Fibroblast of skin of right biceps (primary cell): ENCODE data around the gene BEGAIN.
A peak's percentile ranks its signal among the peaks of the same experiment; 100 is the strongest.

Source experiments
- DNase-seq: peaks from one replicate; pipeline ENCODE4 v3.0.0-alpha.2; 2013

BEGAIN gene

DNA sequence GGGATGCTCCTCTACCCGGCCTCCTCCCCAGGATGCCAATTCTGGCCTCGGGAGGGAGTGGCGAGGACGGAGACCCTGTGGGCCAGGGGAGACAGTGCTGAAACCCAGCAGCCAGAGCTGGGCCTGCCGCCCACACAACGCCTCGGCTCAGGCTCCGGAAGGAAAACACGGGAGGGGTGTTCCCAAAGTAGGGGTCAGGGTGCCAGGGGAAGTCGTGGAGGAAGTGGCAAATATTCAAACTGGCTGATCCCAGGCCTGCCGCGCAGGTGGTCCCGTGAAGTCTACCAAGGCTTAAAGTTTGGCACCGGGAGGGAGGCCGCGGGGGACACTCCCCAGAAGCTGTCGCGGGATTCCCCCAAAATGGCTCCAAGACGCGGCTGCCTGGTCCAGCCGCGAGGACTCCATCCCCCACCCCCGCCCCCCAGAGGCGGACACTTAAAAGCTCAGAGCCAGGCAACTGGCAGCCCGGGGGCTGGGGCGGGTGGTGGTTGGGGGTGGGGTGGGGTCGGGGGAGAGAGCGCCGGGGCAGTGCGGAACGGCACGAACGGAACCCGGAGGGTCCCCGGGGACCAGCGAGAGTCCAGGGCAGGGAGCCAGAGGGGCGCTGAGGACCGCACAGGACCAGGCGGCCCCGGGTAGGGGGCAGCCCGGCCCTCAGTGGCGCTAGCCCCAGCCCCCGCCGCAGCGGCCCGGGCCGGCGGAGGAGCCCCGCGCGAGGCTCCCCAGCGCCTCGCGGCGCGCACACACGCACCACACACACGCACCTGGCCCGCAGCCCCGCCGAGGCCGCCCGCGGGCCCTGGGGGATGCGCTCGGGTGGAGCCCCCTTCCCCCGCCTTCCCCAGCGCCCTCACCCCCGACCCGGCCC is 20.0 kb downstream of the BEGAIN start:
- no peak for DNase-seq

DNA sequence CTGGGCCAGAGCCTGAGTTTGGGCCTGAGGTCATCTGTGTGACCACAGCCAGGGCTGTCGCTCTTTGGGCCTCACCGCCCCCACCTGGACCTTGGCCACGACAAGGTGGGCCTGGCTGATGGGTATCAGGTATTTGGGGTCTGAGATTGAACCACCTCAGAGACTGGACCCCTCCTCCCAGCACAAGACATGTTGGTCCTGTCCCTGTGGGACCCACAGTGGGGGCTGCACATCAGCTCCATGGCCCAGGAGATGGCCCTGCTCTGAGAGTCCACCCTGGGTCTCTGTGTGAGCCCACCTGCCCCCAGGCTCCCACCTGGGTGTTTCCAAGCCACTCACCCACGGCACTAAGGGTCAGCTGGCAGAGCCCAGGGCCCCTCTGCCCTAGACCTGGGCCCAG is 20.6 kb downstream of the BEGAIN start:
- no peak for DNase-seq

DNA sequence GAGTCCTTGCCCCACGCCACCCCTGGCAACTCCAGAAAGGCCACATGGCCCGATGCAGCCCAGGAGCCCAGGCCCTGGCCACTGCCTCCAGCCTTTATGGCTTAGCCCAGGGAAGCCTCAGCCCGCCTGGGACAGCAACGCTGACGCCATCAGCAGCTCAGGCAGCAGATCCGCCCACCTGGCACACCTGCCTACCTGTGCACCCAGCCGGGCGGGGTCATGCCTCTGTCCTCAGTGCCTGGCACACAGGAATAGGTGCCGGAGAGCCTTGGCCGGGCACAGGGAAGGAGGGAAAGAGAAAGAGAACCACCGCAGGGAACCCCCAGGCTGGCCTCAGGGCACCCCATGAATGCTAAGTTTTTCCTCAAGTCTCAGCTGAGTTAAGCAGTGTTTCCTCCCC is 21.1 kb downstream of the BEGAIN start:
- no peak for DNase-seq

DNA sequence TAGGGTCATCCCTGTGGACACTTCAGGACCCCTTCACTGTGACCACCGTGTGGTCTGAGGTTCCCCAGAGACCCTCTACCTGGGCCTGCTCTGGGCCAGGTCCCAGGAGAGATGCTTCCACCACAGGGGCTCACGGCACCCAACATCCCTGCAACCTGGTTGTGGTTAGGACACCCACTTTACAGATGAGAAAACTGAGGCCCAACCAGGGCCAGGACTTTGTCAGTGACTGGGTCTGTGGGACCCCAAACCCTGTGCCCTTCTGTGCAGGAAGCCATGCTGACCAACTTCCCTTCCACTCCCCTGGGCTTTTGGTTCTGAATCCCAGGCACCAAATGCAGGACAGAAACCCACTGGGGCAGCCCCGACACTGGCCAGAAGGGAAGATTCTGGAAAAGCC is 21.6 kb downstream of the BEGAIN start:
- no peak for DNase-seq

DNA sequence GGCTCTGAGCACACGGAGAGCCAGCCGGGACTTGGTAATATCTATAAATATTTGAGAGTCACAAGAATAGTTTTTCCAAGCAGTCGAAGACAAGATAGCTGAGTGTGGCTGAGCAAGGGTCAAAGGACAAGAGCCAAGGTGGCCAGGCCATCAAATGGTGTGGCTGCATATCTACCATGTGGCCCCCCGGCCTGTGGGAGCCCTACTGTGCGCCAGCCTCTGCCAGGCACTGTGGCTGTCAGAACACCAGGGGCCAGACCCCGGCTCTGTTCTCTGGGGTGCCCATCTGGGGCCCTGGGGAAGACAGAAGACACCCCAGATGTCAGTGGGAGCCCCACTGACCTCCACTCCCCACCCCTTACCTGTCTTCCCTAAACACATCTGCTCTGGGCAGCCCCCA is 22.7 kb downstream of the BEGAIN start:
- no peak for DNase-seq

DNA sequence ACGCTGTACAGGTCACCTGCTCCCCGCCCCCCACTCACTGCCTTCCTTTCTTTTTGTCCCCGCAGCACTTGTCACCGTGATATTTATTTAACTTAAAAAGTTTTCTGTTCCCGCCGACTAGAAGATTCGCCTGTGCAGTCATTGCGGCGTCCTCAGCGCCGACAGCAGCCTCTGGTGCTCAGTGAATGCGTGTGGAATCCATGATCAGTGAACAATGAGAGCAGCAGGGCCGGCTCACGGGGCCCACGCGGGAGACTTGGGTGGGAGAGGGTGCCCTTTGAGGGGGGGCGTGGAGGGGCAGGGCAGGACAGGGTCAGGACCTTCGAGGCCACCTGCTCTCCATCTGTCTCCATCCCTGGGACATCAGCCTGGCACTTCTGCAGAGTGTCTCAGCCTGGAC is 24.5 kb downstream of the BEGAIN start:
- DNase-seq: no peak

DNA sequence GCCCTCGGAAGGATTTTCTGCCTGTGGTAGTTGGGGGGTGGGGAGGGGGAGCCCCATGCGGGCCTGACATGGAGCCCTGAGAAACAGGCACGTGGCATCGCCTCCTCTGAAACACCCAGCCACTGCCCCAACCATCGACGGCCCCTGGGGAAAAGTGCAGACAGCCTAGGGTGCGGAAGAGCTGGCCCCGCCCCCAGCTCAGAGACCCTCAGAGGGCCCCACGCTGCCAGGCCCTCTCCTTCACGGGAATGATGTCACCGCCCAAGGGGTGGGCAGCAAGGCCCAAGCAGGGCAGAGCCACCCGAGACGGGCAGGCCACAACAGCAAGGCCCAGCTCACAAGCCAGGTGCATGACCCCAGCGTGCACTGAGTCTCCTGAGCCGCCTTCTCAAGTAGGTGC is 26.2 kb downstream of the BEGAIN start:
- DNase-seq: no peak

DNA sequence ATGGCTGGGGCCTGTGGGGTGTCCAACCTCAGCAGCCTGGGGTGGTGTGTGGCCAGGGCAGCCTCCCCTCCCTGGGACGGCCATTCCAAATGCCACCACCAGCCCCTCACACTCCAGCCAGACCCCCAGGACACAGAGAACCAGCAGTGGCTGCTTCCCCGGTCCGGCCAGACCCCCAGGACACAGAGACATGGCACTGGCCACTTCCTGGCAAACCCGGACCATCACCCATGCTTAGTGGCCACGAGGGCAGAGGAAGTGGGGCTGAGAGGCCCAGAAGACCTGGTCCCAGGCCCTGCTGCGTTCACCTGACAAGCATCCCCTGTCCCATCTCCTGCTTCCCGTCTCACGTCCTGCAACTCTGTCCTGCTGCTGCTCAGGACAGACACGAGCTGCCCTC is 26.7 kb downstream of the BEGAIN start:
- DNase-seq: no peak

DNA sequence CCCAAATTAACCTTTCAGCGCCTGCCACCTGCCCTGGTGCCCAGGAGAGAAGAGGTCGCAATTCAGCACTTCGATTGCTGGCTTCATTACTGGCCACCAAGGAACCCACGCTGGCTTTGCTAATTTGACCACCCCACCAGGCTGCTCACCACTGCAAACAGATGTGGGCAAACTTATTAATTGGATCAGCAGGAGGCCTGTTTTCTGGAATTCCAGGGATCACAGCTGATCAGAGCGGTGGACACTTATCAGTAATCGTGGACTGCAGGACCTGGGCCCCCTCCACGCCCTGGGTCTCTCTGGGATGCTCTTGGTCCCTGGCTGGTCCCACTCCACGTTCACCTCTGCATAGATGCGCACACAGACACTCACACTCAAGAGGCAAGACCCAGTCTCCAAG is 27.8 kb downstream of the BEGAIN start:
- no peak for DNase-seq

DNA sequence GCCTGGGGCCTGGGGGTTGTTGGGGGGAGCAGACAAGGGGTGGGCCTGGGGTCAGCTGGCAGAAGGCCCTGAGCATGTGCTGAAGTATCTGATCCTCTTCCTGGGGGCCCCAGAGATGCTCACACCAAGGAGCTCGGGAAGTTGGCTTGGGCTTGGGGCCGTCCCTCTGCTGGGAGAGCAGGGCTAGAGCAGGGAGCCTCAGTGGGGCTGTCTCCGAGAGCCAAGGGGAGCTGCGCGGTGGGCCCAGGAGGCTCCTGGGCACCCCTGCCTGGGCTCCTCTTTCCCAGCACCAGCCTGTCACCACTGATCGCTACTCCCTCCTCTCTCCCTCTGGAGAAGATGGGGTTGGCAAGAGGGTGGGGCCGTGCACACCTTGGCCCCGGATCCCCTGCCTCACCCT is 28.3 kb downstream of the BEGAIN start:
- no peak for DNase-seq

DNA sequence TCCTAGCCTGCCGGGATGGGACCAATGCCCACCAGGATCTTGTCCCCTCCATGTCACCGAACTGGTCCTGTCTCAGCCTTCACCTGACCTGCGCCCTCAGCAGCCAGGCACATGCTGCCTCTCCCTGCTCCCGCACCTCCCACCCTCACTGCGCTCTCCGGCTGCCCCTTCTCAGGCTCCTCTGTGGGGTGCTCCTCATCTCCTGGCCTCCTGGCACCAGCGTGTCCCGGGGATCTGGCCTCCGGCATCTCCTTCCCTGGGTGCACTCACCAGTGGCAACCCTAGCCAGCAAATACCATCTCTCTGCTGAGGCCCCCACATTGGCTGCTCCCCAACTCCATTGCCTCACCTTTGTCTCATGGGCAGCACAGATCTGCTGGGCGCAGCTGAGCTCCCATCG is 29.0 kb downstream of the BEGAIN start:
- no peak for DNase-seq

DNA sequence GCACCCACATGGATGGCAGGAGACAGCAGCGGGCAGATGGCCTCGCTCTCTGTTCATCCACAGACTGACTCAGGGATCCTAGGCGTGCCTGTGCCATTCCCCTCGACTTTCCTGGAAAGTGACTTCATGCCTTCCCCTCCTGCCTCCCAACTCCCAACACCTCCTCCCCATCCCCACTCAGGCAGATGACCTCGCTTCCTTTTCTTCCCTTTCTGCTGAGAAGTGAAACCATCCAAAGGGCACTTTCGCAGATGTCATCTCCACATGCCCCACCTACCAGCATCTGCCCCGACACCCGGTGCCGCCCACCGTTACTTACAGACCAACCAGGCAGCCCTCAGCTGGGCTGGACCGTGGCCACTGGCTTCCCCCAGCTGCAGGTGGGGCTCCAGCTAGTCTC is 29.6 kb downstream of the BEGAIN start:
- DNase-seq: peak; percentile 23

DNA sequence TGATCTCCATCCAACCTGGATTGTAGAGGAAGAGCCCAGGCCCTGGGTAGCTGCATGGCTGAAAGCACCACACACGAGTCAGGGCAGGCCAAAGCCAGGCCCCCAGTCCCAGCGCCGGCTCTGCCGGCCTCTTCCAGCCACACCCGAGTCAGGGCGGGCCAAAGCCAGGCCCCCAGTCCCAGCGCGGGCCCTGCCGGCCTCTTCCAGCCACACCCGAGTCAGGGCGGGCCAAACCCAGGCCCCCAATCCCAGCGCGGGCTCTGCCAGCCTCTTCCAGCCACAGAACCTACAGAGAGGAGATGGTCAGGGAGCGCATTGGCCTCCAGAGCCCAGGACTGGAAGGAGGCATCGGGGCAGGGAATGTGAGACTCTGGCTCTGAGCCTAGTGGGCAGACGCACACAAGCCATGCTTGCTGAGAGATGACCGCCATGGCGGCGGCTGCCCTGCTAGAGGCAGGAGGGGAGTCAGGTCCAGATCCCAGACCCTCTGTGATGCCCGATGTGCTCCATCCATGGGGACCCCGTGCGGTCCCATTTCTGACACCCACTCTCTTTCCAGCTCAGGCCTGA is 30.2 kb downstream of the BEGAIN start:
- DNase-seq: no peak

DNA sequence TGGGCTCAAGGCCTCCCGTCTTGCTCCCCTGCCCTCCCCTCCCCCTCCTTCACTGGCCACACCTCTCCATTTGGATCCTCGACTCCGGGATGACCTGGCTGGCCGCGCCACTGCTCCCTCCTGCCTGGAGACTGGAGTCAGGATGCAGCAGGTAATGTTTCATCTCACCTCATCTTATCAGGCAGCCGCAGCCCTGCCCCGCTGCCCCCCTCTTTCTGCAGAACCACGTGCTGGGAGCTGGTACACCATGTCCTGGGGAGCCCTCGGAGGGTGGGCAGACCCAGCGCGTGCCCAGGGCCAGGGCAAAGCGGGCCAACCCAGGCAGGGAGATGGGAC is 31.1 kb downstream of the BEGAIN start:
- no peak for DNase-seq

DNA sequence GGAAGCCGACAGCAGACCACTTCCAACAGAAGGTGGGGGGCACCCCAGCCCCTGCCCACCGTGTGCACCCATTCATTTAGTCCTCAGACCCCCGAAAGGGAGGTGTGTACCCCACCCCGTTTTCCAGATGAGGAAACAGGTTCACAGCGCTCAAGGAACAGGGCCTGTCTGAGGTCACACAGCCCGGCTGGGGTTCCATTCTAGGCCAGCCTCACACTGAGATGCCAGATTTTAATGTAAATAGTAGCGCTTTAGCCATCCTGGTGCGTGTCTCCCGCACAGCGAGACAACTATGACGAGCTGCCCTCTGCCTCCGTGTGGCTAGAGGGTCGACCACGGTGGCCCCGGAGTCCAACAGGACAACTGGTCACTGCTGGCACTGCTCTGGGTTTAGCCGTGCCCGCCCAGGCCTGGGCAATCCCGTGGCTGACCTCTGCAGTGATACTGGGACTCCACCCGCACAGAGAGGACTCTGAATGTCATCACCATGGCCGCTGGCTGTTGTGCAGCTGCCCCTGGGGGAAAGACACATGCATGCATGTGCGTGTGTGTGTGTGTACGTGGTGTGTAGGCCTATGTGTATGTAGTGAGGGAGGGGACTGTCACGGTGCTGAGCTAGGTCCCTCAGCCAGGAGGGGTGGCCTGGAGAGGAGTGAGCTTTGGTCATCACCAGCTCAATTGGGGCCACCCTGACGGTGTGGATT is 31.6 kb downstream of the BEGAIN start:
- no peak for DNase-seq

DNA sequence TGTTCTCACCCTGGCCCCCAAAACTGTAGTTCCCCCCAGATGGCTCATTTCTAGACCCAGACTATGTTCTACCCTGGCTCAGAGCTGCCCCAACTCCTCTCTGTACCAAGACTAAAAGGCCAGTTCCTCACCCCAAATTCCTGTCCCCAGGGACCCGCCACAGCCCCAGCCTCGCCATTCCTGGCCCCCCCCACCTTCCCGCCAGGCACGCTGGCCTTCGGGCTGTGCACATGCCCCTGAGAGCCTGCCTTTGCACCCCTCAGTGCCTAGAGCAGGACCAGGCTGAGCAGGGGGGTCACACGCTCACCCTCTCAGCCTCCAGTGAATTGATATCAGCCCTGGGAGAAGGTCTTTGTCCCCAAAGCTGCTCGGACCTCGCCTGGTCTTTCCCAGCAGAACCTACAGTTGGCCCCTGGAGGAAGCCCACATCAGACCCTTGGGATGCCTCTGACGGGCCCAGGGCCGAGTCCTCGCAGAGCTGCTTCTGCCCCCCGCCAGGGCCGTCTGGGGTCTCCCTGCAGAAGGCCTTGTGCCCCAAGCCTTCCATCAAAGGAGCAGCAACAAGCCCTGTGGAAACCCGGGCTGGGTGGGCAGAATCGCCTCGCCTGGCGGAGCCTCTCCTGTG is 32.4 kb downstream of the BEGAIN start:
- DNase-seq: no peak

DNA sequence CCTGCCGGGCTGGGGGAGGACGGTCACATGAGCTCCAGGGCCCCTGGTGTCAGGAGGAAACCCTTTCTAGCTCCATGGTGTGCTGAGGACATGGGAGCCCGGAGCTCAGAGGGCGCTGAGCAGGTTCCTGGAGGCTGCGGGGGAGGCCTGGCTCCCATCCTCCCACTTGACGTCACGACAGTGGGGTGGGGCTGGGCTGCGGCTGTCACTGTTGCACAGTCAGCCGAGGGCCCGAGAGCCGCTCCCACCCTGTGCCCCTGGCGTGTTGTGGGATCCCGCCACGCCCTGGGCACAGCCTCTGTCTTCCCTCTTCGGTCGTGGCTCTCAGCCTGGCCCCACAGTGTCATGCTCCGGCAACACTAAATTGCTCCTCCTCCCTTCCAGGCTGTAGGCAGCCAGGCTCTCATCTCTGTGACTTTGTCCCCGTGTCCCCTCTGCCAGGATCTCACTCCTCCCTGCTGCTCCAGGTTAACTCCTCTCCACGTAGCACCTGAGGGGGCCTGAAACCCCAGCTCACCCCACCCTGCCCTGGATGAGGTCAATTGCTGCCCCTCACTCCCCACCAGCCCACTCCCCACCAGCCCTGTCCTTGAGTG is 33.0 kb downstream of the BEGAIN start:
- DNase-seq: no peak

DNA sequence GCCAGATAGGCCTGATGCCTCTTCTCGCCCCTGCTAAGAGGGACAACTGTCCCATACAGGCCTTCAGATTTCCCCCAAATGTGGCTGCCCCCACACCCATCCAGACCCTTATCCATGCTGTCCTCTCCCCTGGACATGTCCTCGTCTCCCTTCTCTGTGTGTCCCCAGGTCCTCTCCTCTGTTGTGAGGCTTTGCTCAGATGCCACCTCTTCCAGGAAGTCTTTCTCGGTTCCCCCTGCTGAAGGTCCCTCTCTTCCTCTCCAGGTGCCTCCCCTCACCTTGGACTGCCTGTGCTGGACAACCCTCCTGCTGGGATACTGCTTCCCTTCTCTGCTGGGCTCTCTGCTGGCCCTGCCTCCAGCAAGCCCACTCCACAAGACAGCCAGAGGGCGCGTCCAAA is 33.7 kb downstream of the BEGAIN start:
- no peak for DNase-seq

DNA sequence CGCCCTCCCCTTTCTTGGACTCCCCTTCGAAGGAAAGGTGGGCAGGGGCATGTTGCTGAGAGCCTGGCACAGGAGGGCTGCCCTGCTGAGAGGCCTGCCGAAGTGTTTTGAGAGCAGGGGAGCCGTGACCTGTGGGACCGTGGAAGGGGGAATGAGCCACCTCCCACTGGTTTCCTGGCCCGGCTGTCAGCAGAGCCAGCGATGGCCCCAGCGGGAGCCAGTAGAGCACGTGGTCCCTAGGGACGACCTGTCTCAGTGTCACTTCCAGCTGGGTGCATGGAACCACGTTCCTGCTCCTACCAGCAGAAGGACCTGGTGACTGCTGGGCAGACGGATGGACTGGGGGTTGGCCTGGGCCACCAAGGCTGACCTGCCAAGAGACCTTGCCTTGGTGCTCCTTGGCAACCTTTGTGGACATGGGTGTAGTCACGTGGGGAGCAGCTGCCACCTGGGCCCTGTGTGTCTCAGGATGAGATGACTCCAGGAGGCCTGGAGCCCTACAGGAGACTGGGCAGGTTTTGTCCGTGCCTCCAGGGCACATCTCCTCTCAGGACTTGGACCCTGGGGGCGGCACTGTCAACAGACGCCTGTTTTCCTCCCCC is 34.6 kb downstream of the BEGAIN start:
- DNase-seq: no peak

DNA sequence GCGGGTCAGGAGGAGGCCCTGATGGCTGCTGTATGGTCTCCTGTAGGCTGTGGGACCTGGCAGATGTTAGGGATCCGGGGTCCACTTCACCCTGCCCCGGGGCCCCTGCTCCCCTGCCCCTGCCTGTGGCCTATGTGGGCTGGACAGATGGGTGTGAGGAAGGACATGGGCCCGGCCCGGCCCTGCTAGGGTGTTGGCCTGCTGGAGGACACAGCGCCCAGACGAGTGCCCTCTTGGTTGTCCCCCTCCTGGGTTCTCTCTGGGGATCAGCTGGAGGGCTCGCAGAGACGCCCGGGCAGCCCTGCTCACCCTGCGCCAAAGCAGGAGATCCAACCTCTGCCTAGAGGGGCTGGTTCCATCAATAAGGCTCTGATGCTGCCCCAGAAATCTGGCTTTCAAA is 36.2 kb downstream of the BEGAIN start:
- DNase-seq: no peak

DNA sequence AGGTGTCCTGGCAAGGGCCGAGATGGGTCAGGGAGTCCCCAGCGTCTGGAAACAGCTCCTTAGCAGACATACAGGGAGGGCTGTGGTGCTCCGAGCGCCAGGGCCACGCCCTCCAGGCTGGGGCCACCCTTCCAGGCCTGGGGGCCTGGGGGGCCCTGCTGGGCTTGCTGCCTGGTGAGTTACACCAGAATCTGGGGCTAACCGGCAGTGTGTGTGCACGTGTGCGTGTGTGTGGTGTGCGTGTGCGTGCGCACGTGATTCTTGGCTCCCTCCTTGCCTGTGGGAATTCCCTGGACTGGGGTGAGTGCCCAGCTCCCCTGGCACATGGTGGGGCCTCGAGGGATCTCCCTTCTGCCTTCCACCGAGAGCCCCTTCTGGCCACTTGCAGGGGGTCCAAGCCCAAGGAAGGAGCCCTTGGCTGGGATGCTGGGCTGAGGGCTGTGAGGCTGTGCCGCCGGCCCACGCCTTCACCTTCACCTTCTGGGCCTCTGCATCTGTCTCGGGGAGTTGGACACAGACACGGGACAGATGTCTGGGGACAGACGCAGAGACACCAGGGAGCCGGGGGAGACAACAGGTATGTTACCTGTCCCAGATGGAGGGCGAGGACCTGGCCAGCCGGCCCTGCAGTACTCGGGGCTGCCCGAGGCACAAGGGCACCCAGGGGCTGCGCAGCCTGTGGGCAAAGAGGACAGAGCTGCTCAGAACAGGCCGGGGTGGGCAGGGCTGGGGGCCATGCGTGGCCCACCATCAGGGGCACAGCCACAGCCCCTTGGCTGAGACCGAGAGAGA is 37.2 kb downstream of the BEGAIN start:
- no peak for DNase-seq

DNA sequence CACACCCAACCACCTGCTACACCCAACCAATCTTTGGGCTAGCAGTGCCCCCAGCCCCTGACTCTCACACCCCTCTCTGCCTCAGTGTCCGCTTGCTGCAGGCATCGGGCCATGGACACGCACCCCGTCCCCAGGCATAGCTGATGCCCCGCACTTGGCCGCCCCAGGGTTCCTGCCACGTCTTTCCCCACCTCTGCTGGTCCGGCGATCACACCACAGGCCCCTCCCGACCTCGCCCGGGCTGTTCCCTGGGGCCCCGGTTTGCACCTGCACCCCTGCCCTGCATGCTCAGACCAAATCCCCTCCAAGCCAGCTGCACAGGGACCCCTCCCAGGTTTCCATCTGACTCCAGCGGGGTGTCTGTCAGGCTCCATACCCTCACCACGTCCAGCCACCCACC is 38.3 kb downstream of the BEGAIN start:
- DNase-seq: no peak
